ENCODE results near the gene ZNF574.

ZNF574 gene

GRCh38 chr19:42130254-42130573 is 54.2 kb downstream of the ZNF574 start:
- DNase-seq = no peak
